T-cell (primary cell): ENCODE measurements around the gene MAP7D2. TPM values are rescaled to one million over a fixed set of nuclear protein-coding genes. Genes with fewer than 3 reads are reported as not detected.
"Not testable (repeated sequence)": the region's sequence is repeated elsewhere in the genome, so short reads cannot be mapped to it uniquely, and the experiment has no call there.

Experiments used
- ATAC-seq, 4 experiments: fragments of 200-7000 bp in 3 of 4; fragments of 150-1000 bp in 1 of 4; cut with Tn5 transposase; replicated peaks in 1 of 4; 1 replicate in 3 of 4; 2 replicates in 1 of 4; pipeline ENCODE4 v1.10.0; 2021; ENCODE audit warnings: moderate library complexity in 3 of 4, mild to moderate bottlenecking in 2 of 4, moderate number of reproducible peaks in 1 of 4
- CTCF ChIA-PET, 2 donors: fragments of 300-600 bp; sonication (Branson Sonifier 250); formaldehyde crosslinking; loops; one replicate each; lab custom pipeline; 2022; ENCODE audit warnings: antibody characterized with exemption in 2 of 2; lab: Charles Lee
- POLR2A ChIA-PET, 2 donors: fragments of 300-600 bp; sonication (Branson Sonifier 250); formaldehyde crosslinking; loops; one replicate each; lab custom pipeline; 2022; ENCODE audit warnings: antibody characterized with exemption in 2 of 2; lab: Charles Lee
- DNase-seq, 35 experiments: peaks; one replicate each; pipeline versions ENCODE4 v3.0.0 to v3.0.0-alpha.2; 2013 to 2023
- H3K27ac ChIP-seq: one replicate; pipeline ENCODE4 v1.5.1; 2013; ENCODE audit warnings: low read length
- H3K27me3 ChIP-seq, 2 experiments: replicated peaks in 1 of 2; 1 replicate in 1 of 2; 2 replicates in 1 of 2; pipeline versions ENCODE4 v1.6.1 to v1.7.0; 2013; ENCODE audit warnings: low read length in 1 of 2, mixed read lengths in 1 of 2; ENCODE audit not compliant: control insufficient read depth in 2 of 2, insufficient read depth in 2 of 2; ENCODE audit errors: extremely low read depth in 1 of 2
- H3K36me3 ChIP-seq, 2 donors: 1 replicate in 1 of 2; 2 replicates in 1 of 2; pipeline versions ENCODE4 v1.6.1 to v1.7.0; 2013; ENCODE audit warnings: low read length in 1 of 2; ENCODE audit not compliant: control insufficient read depth in 2 of 2, insufficient read depth in 1 of 2; ENCODE audit errors: extremely low read depth in 1 of 2
- H3K4me1 ChIP-seq, 2 experiments: 1 replicate in 1 of 2; 2 replicates in 1 of 2; pipeline versions ENCODE4 v1.6.1 to v1.7.0; 2013; ENCODE audit warnings: low read length in 2 of 2, mixed read lengths in 1 of 2; ENCODE audit not compliant: insufficient read depth in 2 of 2, control insufficient read depth in 1 of 2; ENCODE audit errors: extremely low read depth in 1 of 2
- H3K4me3 ChIP-seq, 2 donors: 1 replicate in 1 of 2; 2 replicates in 1 of 2; pipeline versions ENCODE4 v1.5.1 to v1.7.0; 2013; ENCODE audit warnings: mild to moderate bottlenecking in 2 of 2, low read length in 1 of 2, moderate library complexity in 1 of 2; ENCODE audit not compliant: control insufficient read depth in 1 of 2; ENCODE audit errors: extremely low read depth in 1 of 2
- H3K9me3 ChIP-seq: 2 replicates; pipeline ENCODE4 v1.7.0; 2013
- H3K27ac Mint-ChIP-seq, 2 donors: one replicate each; pipeline ENCODE4 v1.8.0; 2020 to 2021; ENCODE audit warnings: mild to moderate bottlenecking in 2 of 2, mixed read lengths in 2 of 2
- H3K27me3 Mint-ChIP-seq, 2 donors: one replicate each; pipeline ENCODE4 v1.8.0; 2021 to 2022; ENCODE audit warnings: mixed read lengths in 2 of 2
- H3K36me3 Mint-ChIP-seq: one replicate; pipeline ENCODE4 v1.8.0; 2021; ENCODE audit warnings: mixed read lengths
- H3K4me1 Mint-ChIP-seq, 3 donors: one replicate each; pipeline ENCODE4 v1.8.0; 2020 to 2022; ENCODE audit warnings: mixed read lengths in 3 of 3, mild to moderate bottlenecking in 1 of 3
- H3K4me3 Mint-ChIP-seq, 3 donors: one replicate each; pipeline ENCODE4 v1.8.0; 2020 to 2022; ENCODE audit warnings: mild to moderate bottlenecking in 3 of 3, mixed read lengths in 3 of 3, moderate library complexity in 3 of 3
- H3K9me3 Mint-ChIP-seq, 3 donors: one replicate each; pipeline ENCODE4 v1.8.0; 2020 to 2022; ENCODE audit warnings: mixed read lengths in 3 of 3
- WGBS: methylation state at CpG from one replicate; pipeline ENCODE4 v1.1.5; 2013; ENCODE audit warnings: missing lambda C conversion rate; ENCODE audit not compliant: insufficient coverage; 5-methylcytosine and 5-hydroxymethylcytosine counted together
- total RNA-seq, 35 experiments: library from RNA in 6 of 35; stranded (reverse) in 6 of 35; fragments of 120-200 nt in 1 of 35; gene quantifications; one replicate each; pipeline versions ENCODE4 v1.2.1 to v1.2.4 and lab custom pipeline; 2013 to 2026

MAP7D2 gene
- total RNA-seq (under 1 TPM in 4 of 5 donors, not detected in 1; 0.13 to 0.83 (median 0.65) TPM), total RNA-seq (lab: John Stamatoyannopoulos, UW) (0 to 2.8 (median 0.34) reads per million in 29 experiments)
- total RNA-seq (2013) = not detected

GRCh38 chrX:20116577-20117240, at the start of gene MAP7D2:
TSS of gene MAP7D2 (minus strand) at chrX:20116907. CDS start at chrX:20116879, 28 bp downstream.
- Histone ChIP-seq H3K27me3 (peaks cover 3 to 21% of the 10 kb centered on the region in 2 experiments), H3K4me1 (peaks cover 0 to 9% of the 10 kb centered on the region in 2 experiments), H3K36me3 (no peaks in the 10 kb centered on the region), H3K27ac (no peak within 1 kb of the TSS), H3K4me3 (peak within 1 kb of the TSS in 1 of 2 donors; percentile 23), H3K9me3 (no peaks in the 10 kb centered on the region)
- DNase-seq (no peak), ATAC-seq (peak in 1 of 4 experiments; percentile 44)
- CTCF ChIA-PET = no interaction called here
- Mint-ChIP-seq H3K27me3 (peaks cover 13 to 19% of the 10 kb centered on the region in 2 donors), H3K4me1 (peaks cover 9 to 19% (median 9%) of the 10 kb centered on the region in 3 donors), H3K36me3 (no peaks in the 10 kb centered on the region), H3K27ac (no peak within 1 kb of the TSS), H3K9me3 (no peaks in the 10 kb centered on the region), H3K4me3 (peak within 1 kb of the TSS in 1 of 3 donors; percentile 38)
- 14% methylated on average over 35 of the region's 91 CpGs for WGBS
- POLR2A ChIA-PET = no interaction called here

- H3K9me3 ChIP-seq, H3K4me3 Mint-ChIP-seq, ATAC-seq, H3K4me1 ChIP-seq, H3K27me3 Mint-ChIP-seq, H3K4me3 ChIP-seq, H3K27ac ChIP-seq, POLR2A ChIA-PET, DNase-seq, CTCF ChIA-PET, H3K27me3 ChIP-seq, H3K9me3 Mint-ChIP-seq, H3K27ac Mint-ChIP-seq, H3K4me1 Mint-ChIP-seq: not testable (repeated sequence)
- peaks cover 3 to 55% of the 10 kb centered on the region in 2 donors for H3K36me3 ChIP-seq
- H3K36me3 Mint-ChIP-seq = peaks cover 28% of the 10 kb centered on the region
Observed at GRCh38 chrX:20162516-20162915, 45.8 kb upstream of the MAP7D2 start.

- Mint-ChIP-seq H3K27me3 (peaks cover 0 to 8% of the 10 kb centered on the region in 2 donors), H3K36me3 (peaks cover 33% of the 10 kb centered on the region), H3K4me3 (no peak overlapping the region), H3K4me1 (peaks cover 0 to 2% (median 0%) of the 10 kb centered on the region in 3 donors), H3K9me3 (no peaks in the 10 kb centered on the region), H3K27ac (no peak overlapping the region)
- ChIA-PET CTCF (no interaction called here), POLR2A (no interaction called here)
- H3K9me3 ChIP-seq = no peaks in the 10 kb centered on the region
- ATAC-seq (no peak), DNase-seq (no peak)
- WGBS = 100% methylated on average over 1 of the region's 4 CpGs
- no peaks in the 10 kb centered on the region for H3K4me1 ChIP-seq
- no peak overlapping the region for H3K27ac ChIP-seq
- no peak overlapping the region for H3K4me3 ChIP-seq
- no peaks in the 10 kb centered on the region for H3K27me3 ChIP-seq
- H3K36me3 ChIP-seq = peaks cover 3 to 58% of the 10 kb centered on the region in 2 donors
Observed at GRCh38 chrX:20159797-20160385, 43.2 kb upstream of the MAP7D2 start.

GRCh38 chrX:20151689-20152088, 35.0 kb upstream of the MAP7D2 start:
- Histone ChIP-seq H3K4me1 (no peaks in the 10 kb centered on the region), H3K9me3 (no peaks in the 10 kb centered on the region), H3K27ac (no peak overlapping the region), H3K36me3 (peaks cover 0 to 35% of the 10 kb centered on the region in 2 donors), H3K4me3 (no peak overlapping the region), H3K27me3 (no peaks in the 10 kb centered on the region)
- ATAC-seq = no peak
- WGBS = no CpG with 5 or more reads among the region's 3 CpGs
- Mint-ChIP-seq H3K9me3 (no peaks in the 10 kb centered on the region), H3K4me3 (no peak overlapping the region), H3K4me1 (peaks cover 0 to 1% (median 0%) of the 10 kb centered on the region in 3 donors), H3K27me3 (peaks cover 0 to 5% of the 10 kb centered on the region in 2 donors), H3K36me3 (peaks cover 32% of the 10 kb centered on the region), H3K27ac (no peak overlapping the region)
- ChIA-PET POLR2A (no interaction called here), CTCF (no interaction called here)
- no peak for DNase-seq

- Mint-ChIP-seq H3K27ac (no peak overlapping the region), H3K27me3 (peaks cover 0 to under 1% of the 10 kb centered on the region in 2 donors), H3K9me3 (no peaks in the 10 kb centered on the region), H3K36me3 (peaks cover 22% of the 10 kb centered on the region), H3K4me1 (peaks cover 0 to 1% (median 0%) of the 10 kb centered on the region in 3 donors), H3K4me3 (no peak overlapping the region)
- ChIA-PET POLR2A (no interaction called here), CTCF (no interaction called here)
- 100% methylated on average over 1 of the region's 2 CpGs for WGBS
- Histone ChIP-seq H3K36me3 (peaks cover 0 to 14% of the 10 kb centered on the region in 2 donors), H3K27me3 (no peaks in the 10 kb centered on the region), H3K4me1 (no peaks in the 10 kb centered on the region), H3K9me3 (no peaks in the 10 kb centered on the region), H3K4me3 (no peak overlapping the region), H3K27ac (no peak overlapping the region)
- ATAC-seq (no peak), DNase-seq (no peak)
Observed at GRCh38 chrX:20149326-20149725, 32.6 kb upstream of the MAP7D2 start.

- peaks cover 17% of the 10 kb centered on the region for H3K36me3 Mint-ChIP-seq
- H3K36me3 ChIP-seq = peaks cover 0 to 4% of the 10 kb centered on the region in 2 donors
- H3K27me3 ChIP-seq = no peaks in the 10 kb centered on the region
- WGBS = no CpG with 5 or more reads among the region's 1 CpG
- H3K27ac ChIP-seq = no peak overlapping the region
- ATAC-seq = no peak
- DNase-seq = no peak
- no peaks in the 10 kb centered on the region for H3K27me3 Mint-ChIP-seq
- peaks cover 0 to 5% (median 1%) of the 10 kb centered on the region in 3 donors for H3K4me1 Mint-ChIP-seq
- no peaks in the 10 kb centered on the region for H3K9me3 ChIP-seq
- no peak overlapping the region for H3K4me3 ChIP-seq
- H3K4me1 ChIP-seq = peaks cover 0 to 1% of the 10 kb centered on the region in 2 experiments
- ChIA-PET POLR2A (no interaction called here), CTCF (no interaction called here)
- no peak overlapping the region for H3K4me3 Mint-ChIP-seq
- H3K9me3 Mint-ChIP-seq = no peaks in the 10 kb centered on the region
- no peak overlapping the region for H3K27ac Mint-ChIP-seq
Observed at GRCh38 chrX:20147561-20147960, 30.9 kb upstream of the MAP7D2 start.
